Neural progenitor cell (in vitro differentiated cells): ENCODE results near the gene HAT1.

Experiments used
- CTCF ChIP-seq: fragments of 200-600 bp; sonication (generic); IDR thresholded peaks from 2 replicates; pipeline ENCODE4 v1.5.1; 2017; ENCODE audit warnings: antibody characterized with exemption, mild to moderate bottlenecking
- EZH2 ChIP-seq: fragments of 200-600 bp; sonication (generic); IDR thresholded peaks from 2 replicates; pipeline ENCODE4 v1.6.1; 2017; ENCODE audit warnings: antibody characterized with exemption, mild to moderate bottlenecking, moderate library complexity
- EZH2phosphoT487 ChIP-seq: fragments of 200-600 bp; sonication (generic); IDR thresholded peaks from 2 replicates; pipeline ENCODE4 v1.6.1; 2017; ENCODE audit warnings: antibody characterized with exemption

GRCh38 chr2:171879865-171880264 lies 42.4 kb upstream of the HAT1 start:
- no peak for TF ChIP-seq EZH2phosphoT487
- TF ChIP-seq CTCF: no peak
- no peak for TF ChIP-seq EZH2
